DMS79 (cell line): ENCODE data around the gene CLGN.

ENCODE experiments used
- DNase-seq: peaks from one replicate; lab custom pipeline; 2025; lab: John Stamatoyannopoulos, UW

The CLGN gene

DNA sequence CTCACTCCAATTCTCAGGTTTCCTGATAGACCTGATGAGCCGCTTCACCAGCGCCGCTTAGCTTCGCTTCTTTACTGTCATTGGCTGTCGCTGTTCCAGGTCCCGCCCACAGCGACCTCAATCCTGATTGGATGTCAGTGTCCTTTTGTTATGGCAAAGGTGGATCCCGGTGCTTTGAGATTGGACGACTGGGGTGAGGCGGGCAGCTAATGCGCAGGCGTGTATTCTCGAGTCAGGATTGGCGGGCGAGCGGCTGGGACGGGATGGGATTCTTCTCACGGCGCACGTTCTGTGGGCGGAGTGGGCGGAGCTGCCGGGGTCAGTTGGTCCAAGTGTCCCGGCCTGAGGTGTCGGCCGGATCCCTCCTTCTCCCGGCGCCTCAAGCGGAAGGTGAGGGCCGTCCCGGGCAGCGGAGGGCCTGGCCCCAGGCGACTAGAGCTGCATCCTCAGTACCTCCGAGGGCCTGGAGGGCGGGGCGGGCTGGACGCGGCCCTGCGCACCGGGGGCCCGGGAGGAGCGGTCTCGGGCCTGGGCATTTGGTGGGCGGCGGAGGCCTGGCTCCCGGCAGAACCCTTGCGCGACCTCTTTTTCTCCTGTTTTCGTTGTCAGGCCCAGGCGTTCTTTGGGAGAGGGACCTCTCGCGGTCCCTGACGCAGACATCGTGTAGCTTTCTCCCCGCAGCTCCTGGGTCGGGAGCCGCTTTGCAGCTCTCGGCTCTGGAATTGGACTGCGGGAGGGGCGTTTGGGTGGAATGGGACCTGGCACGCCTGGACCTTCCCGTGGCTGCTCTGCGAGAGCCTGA is 53.9 kb downstream of the CLGN start, which contains the start of gene SCOC:
Gene SCOC, plus strand, starts transcription at position 319 of the 802 bp plus-strand sequence. CDS start 5,525 bp downstream, outside the sequence.
- DNase-seq: peak; percentile 92

DNA sequence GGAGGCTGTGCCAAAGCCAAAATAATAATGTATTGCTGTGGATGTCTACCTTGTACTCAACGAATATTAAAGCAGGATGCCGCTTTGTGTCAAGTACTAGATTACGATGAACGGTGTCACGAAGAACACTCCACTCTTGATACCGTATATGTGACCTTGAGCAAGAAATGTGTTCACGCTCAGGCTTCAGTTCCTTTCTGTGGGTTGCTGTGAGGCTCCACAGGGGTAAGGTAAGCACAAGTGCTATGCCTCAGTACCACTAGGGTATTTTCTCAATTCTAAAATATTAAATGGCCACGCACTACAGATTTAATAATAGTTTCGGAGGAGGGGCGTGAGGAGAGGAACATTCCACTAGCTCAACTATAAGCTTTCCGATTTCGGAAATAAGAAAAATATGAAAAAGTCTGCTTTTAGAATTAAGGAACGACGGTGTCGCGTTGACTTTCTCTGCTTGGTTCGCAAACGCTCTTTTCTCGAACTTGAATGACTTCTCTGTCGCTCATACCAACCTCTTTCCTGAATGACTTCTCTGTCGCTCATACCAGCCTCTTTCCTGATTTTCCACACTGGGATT is 54.6 kb downstream of the CLGN start:
- peak; percentile 5 for DNase-seq

DNA sequence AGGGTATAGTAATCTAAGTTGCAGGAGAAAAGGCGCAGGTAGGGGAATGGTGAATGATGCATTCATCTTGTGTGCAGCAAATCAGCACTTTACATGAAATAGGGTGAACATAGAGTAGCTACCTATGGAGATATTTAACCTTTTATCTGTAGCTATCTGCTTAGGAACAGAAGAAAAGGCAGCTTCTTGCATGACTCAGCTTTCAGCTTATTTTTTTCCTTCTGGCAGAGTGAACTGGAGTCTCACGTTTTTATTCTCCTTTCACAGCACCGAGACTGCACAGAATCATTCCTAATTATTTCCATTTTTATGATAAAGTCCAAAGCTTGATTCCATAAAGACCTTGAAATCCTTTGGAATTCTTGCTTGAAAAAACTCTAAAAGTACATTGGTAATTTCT is 58.8 kb downstream of the CLGN start:
- no peak for DNase-seq

DNA sequence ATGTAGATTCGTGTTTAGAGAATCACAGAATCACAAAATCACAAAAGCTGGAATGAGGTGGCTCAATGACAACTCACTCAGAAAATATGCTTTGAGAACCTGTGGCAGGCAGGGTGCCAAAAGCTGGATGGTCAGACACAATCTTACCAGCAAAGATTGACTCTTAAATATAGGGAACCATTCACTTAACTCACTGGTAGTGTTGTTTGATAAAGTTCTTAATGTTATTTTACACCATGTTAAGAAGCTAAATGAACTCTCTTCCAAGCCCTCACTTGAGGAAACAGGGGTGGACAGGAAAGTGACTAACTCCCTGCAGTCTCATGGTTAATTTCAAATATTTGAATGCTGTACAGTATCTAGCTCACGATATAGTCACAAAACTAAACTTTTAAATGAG is 59.7 kb downstream of the CLGN start:
- no peak for DNase-seq

DNA sequence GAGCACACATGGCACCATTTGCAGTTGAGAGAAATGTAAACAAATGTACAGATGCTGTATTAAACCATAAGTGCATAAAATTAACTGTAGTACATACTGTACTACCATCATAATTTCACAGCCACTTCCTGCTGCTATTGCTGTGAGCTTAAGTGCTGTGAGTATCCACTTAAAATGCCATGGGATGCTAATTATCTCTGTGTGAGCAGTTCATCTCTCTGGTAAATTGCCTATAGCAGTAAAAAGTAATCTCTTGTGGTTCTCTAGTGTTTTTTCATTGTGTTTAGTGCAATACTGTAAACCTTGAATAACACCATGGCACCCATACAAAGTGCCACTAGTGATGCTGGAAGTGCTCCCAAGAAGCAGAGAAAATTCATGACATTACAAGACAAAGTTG is 63.9 kb downstream of the CLGN start:
- DNase-seq: peak; percentile 69

DNA sequence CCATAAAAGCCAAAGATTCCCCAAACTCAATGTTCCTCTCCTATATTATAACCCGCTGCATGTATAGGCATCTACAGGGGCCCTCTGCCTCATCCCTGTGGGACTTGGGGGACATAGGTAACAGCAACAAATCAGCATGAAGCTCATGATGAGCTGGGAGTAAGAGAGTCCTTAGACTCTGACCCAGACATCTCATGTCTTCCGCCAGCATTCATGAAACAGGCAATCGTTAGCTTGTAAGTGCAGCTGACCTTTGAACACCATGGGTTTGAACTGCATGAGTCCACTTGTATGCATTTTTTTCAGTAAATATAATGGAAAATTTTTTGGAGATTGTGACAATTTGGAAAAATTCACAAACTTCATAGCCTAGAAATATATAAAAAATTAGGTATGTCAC is 64.4 kb downstream of the CLGN start:
- no peak for DNase-seq

DNA sequence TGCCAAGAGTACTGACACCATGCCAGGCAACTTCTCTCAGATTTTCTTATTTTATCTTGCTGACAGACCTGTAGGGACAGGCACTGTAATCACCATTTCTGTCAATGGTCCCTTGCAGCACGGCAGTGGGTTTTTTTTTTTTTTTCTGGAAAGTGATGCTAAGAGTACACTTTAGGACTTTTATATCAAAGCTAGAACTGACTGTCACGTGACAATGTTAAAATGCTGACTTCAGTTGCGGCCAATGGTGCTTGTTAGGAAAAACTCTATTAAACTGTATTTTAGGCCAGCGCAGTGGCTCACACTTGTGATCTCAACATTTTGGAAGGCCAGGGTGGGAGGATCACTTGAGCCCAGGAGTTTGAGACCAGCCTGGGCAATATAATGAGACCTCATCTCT is 66.3 kb downstream of the CLGN start:
- no peak for DNase-seq

DNA sequence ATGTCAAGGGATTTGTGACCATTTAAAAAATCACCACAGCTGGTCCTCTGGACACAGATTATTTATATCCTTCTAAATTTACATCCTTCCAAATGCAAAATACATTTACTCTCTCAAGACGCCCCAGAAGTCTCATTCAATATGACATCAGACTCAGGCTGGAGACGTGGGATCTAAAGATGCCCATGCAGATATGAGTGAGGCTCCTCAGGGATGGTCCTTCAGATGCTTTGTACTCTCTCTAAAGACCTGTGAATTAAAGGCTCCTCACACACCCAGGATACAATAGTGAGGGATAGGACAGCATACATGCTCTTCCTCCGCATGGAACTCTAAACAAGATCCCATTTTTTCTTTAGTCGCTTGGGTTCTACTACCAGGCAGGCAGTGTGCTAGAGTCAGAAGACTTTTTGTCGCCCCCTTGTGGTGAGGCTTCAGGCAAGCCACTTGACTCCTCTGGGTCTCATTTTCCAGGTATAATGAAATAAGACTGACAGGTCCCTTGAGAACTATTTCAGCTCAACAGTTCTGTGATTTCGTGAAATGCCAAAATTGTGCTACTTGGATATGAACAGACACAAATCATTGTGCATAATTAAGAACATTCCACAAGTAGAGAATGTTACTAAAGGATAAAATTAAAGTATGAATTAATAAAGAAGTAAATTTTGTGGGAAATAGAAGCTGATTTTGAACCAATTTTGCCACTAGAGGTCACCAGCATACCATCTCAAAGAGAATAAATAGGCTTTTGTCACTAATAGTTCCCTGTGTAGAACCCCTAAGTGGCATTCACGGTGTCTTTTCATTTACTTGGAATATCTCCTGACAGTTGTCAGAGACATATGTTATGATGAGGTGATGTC is 67.7 kb downstream of the CLGN start:
- DNase-seq: peak; percentile 18

DNA sequence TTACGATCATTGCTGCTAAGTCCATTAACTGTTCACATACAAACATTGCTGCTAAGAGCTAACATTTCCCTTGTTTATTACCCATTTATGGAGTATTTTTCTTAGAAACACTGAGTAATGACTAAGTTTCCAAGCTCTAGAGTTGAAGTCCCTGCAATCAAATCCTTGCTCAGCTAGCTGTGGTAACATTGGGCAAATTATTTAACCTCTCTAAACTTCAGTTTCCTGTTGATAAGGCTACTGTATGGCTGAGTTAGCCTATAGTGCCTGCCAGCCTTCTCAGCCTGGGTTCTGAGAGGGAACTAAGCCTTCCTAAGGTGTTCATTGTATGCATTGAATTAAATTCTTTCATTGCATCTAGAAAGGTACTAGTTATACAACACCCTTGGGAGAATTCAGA is 69.2 kb downstream of the CLGN start:
- DNase-seq: no peak

DNA sequence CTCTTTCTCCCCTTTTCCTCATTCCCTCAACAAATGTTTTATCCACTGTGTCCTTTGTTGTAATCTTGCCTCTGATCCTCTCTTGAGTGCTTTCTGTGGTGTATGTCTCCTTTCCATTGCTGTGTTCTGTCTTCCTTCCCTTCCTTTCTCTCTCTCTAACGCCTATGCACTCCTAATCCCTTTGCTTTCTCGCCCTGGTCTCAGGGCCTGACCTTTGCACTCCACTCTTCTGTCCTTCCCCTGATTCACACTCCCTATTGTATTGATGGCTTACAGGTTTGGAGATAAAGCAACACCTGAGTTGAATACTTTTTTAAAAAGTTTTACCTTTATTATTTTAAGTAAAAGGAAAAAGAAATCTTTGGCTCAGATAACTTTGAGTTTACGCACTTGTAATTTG is 69.6 kb downstream of the CLGN start:
- DNase-seq: no peak

DNA sequence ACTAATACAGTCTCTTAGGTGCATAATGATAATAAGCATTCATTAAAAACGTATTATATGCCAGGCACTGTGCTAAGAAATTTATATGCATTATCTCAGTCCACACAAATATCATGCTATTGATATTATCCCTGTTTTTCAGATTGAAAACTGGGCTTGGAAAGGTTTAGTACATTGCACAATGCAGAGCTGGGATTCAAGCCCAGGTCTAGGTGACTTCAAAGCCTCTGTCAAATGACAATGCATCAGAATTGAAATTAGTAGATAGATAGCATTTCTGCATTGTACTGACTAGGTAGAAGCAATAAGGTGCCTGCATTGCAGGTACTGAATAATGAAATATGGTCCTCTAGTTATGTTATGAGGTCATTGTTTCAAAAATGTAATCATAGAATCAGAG is 72.2 kb downstream of the CLGN start:
- DNase-seq: no peak

DNA sequence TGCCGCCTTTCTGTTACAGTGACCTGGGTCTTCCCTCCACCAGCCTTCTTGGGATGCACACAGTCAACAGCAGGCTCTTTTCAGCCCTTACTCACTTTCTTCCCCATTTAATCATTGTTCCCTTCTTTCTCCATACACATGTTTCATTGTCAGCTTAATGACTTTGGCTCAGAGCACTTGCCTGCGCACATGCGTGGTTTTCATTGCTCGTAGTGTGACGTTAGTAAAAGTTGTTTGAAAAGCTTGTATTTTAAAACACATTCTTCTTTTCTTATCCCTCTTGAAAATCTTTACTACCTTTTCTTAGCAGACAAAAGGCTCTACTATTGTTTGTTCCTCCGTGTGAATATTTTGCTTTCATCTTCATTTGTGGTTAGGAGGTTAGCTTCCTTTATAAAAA is 73.7 kb downstream of the CLGN start:
- no peak for DNase-seq

DNA sequence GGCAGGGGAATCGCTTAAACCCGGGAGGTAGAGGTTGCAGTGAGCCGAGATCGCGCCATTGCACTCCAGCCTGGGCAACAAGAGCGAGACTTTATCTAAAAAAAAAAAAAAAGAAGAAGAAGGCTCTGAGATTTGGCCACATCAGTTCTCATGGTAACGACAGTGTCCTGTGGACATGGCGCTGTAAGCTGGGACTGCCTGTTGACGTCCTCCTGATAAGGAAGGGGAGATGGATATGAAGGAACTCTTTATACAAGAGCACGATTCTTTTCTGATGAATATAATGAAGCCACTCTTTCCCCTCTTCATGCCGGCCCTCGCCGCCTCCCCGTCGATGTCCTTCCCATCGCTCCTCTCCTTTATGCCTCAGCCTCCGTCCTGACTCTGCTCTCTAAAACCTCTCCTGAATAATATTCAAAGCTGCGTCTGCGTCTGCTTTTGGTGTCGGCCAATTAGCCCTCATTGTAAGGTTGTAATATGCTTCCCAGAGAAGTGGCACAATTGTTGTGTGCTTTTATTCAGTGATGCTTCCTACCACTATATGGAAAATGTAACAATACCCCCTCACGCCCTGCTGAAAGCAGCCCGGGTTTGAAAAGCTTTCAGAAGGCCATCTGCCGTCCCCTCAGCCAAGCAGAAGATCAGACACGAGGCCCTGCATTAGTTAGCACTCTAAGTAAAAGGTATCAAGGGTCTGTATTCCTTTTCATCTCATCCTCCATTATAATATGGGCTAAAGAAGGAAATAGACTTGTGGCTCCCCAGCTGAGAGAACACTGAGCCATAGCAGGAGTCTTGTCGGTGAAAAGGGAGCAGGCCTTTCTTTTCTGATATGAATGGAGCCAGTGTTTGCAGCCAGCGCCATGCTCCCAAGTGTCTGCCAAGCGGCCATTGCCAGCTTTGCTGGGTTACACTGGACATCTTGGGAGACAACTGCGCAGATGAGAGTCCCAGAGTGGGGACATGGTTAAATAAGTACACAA is 76.1 kb downstream of the CLGN start:
- DNase-seq: no peak

DNA sequence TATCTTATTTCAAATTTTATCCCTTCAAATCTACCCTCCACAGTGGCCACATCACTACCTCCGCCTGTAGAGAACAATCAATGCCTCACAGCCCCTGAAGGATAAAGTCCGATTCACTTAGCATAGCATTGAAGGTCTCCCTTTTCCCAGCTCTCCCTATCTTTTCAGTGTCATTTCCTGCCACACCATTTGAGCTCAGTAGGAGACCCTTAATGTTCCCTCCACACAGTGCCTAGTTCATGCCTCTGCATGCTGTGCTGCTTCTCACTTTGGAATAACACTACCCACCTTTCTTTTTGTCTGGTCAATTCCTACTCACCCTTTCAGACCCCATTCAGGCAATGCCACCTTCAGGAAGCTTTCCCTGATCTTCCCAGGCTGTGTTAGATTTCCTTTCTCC is 77.6 kb downstream of the CLGN start:
- DNase-seq: no peak

DNA sequence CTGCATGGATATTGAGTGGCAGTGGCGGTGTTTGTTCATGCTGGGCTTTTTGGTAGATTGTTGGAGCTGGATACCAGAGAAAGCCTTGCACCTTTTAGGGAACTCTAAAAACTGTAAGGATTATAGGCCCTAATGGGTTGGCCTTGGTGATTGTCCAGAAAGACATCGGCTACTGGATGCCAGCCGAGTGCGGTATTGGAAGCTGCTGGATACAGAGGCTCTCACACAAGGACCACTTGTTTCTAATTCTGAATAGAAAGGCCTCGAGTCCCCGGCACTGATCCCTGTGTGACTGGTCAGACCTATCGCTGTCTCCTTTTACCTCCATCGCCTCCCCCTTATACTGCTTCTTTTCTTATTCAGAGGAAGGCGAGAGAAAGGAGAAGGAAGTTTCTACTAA is 81.3 kb downstream of the CLGN start:
- no peak for DNase-seq

DNA sequence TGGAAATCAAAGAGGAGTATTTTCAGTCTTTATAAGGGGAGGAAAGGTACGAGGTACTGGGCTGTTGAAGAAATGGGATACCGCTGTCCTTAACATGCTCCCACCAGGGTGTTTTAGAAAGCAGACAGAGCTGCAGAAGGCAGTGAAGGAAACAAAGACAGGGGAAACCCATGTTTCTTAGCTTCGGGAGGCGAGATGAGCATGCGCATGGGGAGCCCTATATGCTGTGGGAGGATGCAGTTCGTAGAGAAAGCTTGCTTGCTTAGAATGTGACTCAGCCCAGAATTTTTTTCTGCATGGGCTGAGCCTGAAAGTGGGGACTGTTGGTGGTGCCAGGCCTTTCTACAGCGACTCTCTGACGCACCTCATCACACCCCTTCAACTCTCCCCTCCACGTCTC is 82.8 kb downstream of the CLGN start:
- DNase-seq: no peak

DNA sequence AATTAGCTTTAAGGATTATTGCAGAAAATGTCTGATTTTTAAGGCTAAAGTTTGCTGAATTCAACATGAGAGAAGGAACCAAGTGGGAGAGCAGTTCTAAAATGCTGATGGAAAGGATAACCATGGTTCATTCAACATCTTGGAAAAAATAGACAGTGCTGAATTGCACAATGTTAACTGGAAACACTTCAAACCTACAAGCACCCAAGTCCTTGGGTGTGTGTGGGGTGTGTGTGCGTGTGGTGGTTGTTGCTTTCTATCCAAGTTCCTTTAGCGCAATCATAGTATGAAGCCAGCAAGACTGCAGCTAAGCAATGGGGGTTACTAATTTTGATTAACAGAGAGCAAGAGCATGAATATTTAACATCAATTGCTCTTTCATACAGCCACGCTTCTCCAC is 83.3 kb downstream of the CLGN start:
- DNase-seq: no peak

DNA sequence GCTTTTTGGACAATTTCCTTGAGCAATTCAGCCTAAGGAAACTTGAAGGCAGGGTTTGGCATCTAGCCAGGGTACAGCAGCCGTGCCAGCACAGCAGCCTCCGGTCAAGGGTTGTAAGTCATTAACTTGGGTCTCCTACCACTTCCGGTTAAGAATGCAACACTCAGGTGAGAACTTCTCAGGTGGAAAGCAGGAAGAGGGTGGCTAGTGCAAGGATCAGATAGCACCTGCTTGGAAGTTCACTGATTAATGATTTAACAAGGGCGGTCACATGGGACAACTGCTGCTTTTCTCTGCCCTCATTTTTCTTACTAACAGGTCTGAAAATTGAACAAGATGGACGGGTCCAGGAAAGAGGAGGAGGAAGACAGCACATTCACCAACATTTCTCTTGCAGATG is 84.1 kb downstream of the CLGN start:
- peak; percentile 52 for DNase-seq

DNA sequence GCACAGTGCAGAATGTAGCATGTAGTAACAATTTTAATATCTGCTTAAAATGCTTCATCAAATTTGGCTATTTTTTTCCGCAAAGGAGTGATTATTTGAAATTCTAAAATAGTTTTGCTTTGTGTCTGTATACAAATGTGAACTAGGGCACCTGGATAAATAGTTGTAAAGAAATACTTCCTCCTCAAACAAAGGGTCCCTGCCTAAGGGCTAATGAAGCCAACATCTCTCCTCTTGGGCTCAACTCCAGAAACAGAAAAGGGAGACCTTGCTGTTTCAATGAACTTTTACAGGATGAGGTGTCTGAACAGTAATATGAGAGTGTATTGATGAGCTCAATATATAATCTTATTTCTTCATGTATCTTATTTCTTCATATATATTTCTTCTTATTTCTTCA is 84.8 kb downstream of the CLGN start:
- no peak for DNase-seq
